Activated CD4-positive, CD25-positive, alpha-beta regulatory T cell treated with anti-CD3 and anti-CD28 coated beads, Interleukin-2, amount 50 U/mL, for 72 hours (primary cell): ENCODE measurements around the gene RAB27A.
"Not testable (repeated sequence)": the region's sequence is repeated elsewhere in the genome, so short reads cannot be mapped to it uniquely, and the experiment has no call there.

Experiments used
- DNase-seq: peaks from one replicate; pipeline ENCODE4 v3.0.0; 2021

Gene RAB27A

GRCh38 chr15:55249885-55250284, 39.7 kb downstream of the RAB27A start:
- not testable (repeated sequence) for DNase-seq

GRCh38 chr15:55248895-55249294, 40.7 kb downstream of the RAB27A start:
- no peak for DNase-seq

- no peak for DNase-seq
Observed at GRCh38 chr15:55247766-55248427, 41.7 kb downstream of the RAB27A start.

GRCh38 chr15:55247311-55247710, 42.3 kb downstream of the RAB27A start:
- DNase-seq = no peak

- DNase-seq = no peak
Observed at GRCh38 chr15:55246567-55246966, 43.0 kb downstream of the RAB27A start.

GRCh38 chr15:55245059-55245458, 44.6 kb downstream of the RAB27A start:
- DNase-seq = no peak

GRCh38 chr15:55241891-55242290, 47.7 kb downstream of the RAB27A start:
- no peak for DNase-seq

- DNase-seq = no peak
Observed at GRCh38 chr15:55241186-55241585, 48.4 kb downstream of the RAB27A start.

GRCh38 chr15:55240125-55240760, 49.4 kb downstream of the RAB27A start:
- no peak for DNase-seq

GRCh38 chr15:55239440-55240124, 50.0 kb downstream of the RAB27A start:
- no peak for DNase-seq

- DNase-seq = no peak
Observed at GRCh38 chr15:55238877-55239276, 50.7 kb downstream of the RAB27A start.

GRCh38 chr15:55237219-55238130, 52.1 kb downstream of the RAB27A start:
- DNase-seq = no peak

GRCh38 chr15:55235546-55236036, 54.0 kb downstream of the RAB27A start:
- DNase-seq = no peak

GRCh38 chr15:55234800-55235104, 54.9 kb downstream of the RAB27A start:
- no peak for DNase-seq

GRCh38 chr15:55234104-55234799, 55.4 kb downstream of the RAB27A start:
- DNase-seq = no peak

- DNase-seq = no peak
Observed at GRCh38 chr15:55231455-55231854, 58.2 kb downstream of the RAB27A start.

GRCh38 chr15:55230953-55231352, 58.7 kb downstream of the RAB27A start:
- DNase-seq = no peak

- DNase-seq = no peak
Observed at GRCh38 chr15:55230051-55230670, 59.5 kb downstream of the RAB27A start.

GRCh38 chr15:55226127-55226526, 63.5 kb downstream of the RAB27A start:
- no peak for DNase-seq

GRCh38 chr15:55224892-55225291, 64.7 kb downstream of the RAB27A start:
- DNase-seq = no peak

GRCh38 chr15:55222588-55222987, 67.0 kb downstream of the RAB27A start:
- DNase-seq = no peak
